Progenitor cell of endocrine pancreas (in vitro differentiated cells): ENCODE data around the gene SLC12A4. TPM values are rescaled to one million over a fixed set of nuclear protein-coding genes. Genes with fewer than 3 reads are reported as not detected.
A peak's percentile ranks its signal among the peaks of the same experiment; 100 is the strongest.

Source experiments
- DNase-seq: peaks from one replicate; pipeline ENCODE4 v3.0.0; 2021; ENCODE audit warnings: low spot score; ENCODE audit not compliant: unreplicated experiment
- H3K27ac Mint-ChIP-seq: 2 replicates; pipeline ENCODE4 v1.8.0; 2021; ENCODE audit warnings: mild to moderate bottlenecking, moderate library complexity, mixed read lengths
- H3K27me3 Mint-ChIP-seq: 2 replicates; pipeline ENCODE4 v1.8.0; 2021; ENCODE audit warnings: mixed read lengths
- H3K36me3 Mint-ChIP-seq: 2 replicates; pipeline ENCODE4 v1.8.0; 2022; ENCODE audit warnings: mixed read lengths; ENCODE audit not compliant: insufficient read depth
- H3K4me1 Mint-ChIP-seq: 2 replicates; pipeline ENCODE4 v1.8.0; 2021; ENCODE audit warnings: low read depth, mixed read lengths
- H3K4me3 Mint-ChIP-seq: 2 replicates; pipeline ENCODE4 v1.8.0; 2021; ENCODE audit warnings: low read depth, mild to moderate bottlenecking, moderate library complexity, mixed read lengths
- H3K9me3 Mint-ChIP-seq: 2 replicates; pipeline ENCODE4 v1.8.0; 2021; ENCODE audit warnings: low read depth, mixed read lengths
- total RNA-seq: library from RNA; stranded (reverse); gene quantifications from 2 replicates; pipeline ENCODE4 v1.2.1, GENCODE V29; 2021
- TF ChIP-seq, protein P1 (sequence below): fragments of 200-600 bp; sonication (generic); IDR thresholded peaks from one replicate; pipeline ENCODE4 v1.5.0; 2021; ENCODE audit warnings: antibody characterized with exemption, mild to moderate bottlenecking; ENCODE audit not compliant: unreplicated experiment

Gene SLC12A4
- total RNA-seq, 1 donor from 2014 or later = 74.3 TPM

DNA sequence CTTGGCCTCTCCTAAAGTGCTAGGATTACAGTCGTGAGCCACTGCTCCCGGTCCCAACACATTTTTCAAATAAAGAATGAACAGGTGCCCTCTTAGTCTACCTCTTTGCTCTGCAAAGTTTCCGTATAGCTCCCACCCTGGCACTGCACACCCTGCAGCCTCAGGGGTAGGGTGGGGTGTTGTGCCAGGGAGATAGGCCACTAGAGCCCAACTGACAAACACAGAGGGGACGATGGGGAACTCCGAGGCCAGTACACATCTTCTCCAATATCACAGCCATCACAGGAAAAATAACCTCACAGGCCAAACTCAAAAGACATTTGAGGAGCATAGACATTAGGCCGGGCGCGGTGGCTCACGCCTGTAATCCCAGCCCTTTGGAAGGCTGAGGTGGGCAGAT, 2.7 kb upstream of the SLC12A4 start:
- H3K27me3 Mint-ChIP-seq = no peaks in the 10 kb centered on the region
- no peak overlapping the region for H3K27ac Mint-ChIP-seq
- no peak overlapping the region for H3K4me3 Mint-ChIP-seq
- peaks cover 20% of the 10 kb centered on the region for H3K4me1 Mint-ChIP-seq
- DNase-seq = no peak
- no peaks in the 10 kb centered on the region for H3K36me3 Mint-ChIP-seq
- TF ChIP-seq, protein P1, sequence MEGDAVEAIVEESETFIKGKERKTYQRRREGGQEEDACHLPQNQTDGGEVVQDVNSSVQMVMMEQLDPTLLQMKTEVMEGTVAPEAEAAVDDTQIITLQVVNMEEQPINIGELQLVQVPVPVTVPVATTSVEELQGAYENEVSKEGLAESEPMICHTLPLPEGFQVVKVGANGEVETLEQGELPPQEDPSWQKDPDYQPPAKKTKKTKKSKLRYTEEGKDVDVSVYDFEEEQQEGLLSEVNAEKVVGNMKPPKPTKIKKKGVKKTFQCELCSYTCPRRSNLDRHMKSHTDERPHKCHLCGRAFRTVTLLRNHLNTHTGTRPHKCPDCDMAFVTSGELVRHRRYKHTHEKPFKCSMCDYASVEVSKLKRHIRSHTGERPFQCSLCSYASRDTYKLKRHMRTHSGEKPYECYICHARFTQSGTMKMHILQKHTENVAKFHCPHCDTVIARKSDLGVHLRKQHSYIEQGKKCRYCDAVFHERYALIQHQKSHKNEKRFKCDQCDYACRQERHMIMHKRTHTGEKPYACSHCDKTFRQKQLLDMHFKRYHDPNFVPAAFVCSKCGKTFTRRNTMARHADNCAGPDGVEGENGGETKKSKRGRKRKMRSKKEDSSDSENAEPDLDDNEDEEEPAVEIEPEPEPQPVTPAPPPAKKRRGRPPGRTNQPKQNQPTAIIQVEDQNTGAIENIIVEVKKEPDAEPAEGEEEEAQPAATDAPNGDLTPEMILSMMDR = no peak
- no peaks in the 10 kb centered on the region for H3K9me3 Mint-ChIP-seq

DNA sequence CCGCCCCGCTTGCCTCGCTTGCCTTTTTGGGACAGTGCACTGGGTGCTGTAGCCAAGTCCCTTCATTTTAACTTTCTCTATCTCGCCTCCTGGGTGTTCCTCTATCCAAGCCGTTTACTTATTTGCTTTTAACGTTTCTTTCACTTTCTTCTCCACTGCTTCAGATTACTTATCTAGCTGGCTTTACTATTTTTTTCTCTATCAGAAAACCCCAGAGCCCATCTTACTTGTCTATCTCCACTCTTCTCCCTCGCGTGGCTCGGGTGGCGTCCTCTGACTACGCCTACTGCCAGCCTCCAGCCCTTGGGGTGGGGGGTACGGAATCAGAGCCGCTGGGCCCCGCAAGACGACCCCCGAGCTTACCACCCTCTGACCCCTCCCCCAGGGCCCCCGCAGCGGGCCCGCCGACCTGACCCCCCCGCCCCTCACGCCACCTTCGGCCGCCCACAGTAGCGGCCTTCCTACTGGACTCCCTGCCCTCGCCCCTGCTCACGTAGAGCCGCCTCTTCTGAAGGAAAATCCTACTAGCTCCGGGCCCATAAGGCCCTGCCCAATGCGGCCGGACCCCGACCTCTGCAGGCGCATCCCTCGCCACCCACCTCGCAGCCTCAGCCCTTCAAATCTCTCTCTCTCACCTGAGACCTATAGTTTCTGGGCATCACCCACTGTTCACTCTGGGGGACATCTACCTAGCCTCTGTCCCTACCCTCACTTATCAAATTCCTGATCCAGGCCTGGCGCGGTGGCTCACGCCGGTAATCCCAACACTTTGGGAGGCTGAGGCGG, 1.0 kb upstream of the SLC12A4 start:
- no peaks in the 10 kb centered on the region for H3K9me3 Mint-ChIP-seq
- H3K36me3 Mint-ChIP-seq = no peaks in the 10 kb centered on the region
- DNase-seq = no peak
- peak overlapping the region; percentile 70 for H3K27ac Mint-ChIP-seq
- TF ChIP-seq, protein P1 = no peak
- H3K27me3 Mint-ChIP-seq = no peaks in the 10 kb centered on the region
- peak overlapping the region; percentile 98 for H3K4me3 Mint-ChIP-seq
- H3K4me1 Mint-ChIP-seq = peaks cover 29% of the 10 kb centered on the region

DNA sequence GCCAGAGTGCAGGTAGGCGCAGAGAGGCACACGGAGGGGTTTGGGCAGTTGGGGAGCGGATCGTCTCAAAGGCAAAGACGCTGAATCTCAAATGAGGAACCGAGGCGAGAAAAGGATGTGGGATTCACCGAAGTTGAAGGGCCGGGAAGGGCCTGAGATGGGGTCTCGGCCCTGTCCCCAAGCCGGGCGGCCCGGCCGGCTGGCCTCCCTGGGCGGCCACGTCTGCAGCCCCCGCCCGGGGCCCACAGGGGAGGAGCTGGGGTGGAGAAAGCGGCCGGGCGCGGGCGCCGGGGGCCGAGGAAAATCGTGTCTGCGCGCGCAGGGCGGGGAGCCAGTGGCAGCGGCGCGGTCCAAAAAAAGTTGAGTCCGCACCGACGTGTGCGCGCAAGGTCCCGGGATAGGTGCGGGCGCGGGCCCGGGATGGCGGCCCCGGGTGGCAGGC, 458 bp downstream of the SLC12A4 start:
- peak overlapping the region; percentile 97 for H3K27ac Mint-ChIP-seq
- H3K4me1 Mint-ChIP-seq = peaks cover 29% of the 10 kb centered on the region
- DNase-seq = peak; percentile 32

DNA sequence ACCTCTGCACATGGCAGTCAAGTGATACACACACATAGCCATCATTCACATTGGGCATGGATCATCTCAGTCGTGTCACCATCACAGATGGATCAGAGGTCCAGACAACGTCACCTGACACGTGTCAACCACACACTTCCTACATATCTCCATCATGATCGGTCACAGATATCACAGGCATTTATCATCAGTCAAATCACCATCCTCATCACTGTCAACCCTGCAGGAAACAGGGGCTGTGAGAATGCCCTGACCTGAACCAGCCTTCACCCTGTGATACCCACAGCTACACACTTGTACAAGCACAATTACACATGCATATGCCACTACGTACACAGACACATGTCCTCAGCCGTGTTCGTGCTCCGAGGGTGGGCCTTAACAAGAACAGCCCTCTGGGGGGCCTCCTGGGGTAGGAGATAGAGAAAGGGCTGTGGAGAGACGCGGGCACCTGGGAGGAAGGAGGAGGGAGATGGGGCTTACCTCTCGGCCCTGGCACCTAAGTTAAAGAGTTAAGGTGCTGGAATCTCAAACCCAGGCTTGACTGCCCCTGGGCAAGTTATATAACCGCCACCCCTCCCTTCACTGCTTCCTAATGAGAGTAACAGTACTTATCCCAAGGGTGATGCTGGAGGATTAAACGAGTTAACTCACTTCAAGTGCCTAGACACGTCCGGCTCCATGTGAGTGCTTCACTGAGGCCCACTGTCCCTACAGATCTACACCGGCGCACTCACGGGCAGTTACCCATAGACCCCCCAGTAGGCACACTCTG, 1.1 kb downstream of the SLC12A4 start:
- Mint-ChIP-seq H3K4me3 (peak overlapping the region; percentile 98), H3K9me3 (no peaks in the 10 kb centered on the region), H3K27ac (peak overlapping the region; percentile 97), H3K27me3 (no peaks in the 10 kb centered on the region), H3K4me1 (peaks cover 29% of the 10 kb centered on the region), H3K36me3 (peaks cover 1% of the 10 kb centered on the region)
- TF ChIP-seq, protein P1 = no peak
- DNase-seq = no peak

More for the DNA sequence above, 458 bp downstream of the SLC12A4 start:
- Mint-ChIP-seq H3K36me3 (peaks cover 1% of the 10 kb centered on the region), H3K27me3 (no peaks in the 10 kb centered on the region), H3K9me3 (no peaks in the 10 kb centered on the region), H3K4me3 (peak overlapping the region; percentile 98)
- TF ChIP-seq, protein P1 = no peak

DNA sequence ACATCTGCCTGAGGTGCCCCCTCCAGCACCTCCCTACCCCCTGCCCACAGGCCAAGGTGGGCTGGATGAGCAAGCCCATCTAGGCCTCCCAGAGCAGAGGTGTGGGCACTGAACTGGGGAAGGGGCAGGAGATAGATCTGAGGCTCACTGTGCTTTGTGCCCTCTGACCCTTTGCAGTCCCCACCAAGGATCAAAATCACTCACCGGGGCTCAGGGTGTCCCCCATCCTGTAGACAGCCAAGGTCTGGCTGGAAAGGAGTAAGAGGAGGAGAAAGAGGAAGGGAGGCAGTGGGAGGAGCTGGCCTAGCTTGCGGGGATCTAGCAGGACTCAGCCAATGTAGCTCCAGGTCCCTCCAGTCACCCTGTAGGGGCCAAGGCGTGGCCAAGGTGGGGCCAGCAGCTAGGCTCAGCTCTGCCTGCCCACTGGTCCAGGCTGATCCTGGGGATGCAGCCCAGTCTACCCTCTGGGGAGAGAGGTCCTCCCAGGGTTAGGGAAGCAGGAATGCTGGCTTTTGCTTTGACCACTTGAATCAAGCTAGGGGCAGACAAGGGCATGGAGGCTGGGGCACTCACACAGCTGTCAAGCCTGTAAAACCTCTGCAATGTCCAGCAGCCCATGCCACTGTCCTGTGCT, 1.8 kb downstream of the SLC12A4 start:
- no peak for DNase-seq
- H3K27ac Mint-ChIP-seq = peak overlapping the region; percentile 64
- H3K36me3 Mint-ChIP-seq = peaks cover 5% of the 10 kb centered on the region
- H3K27me3 Mint-ChIP-seq = no peaks in the 10 kb centered on the region
- H3K4me1 Mint-ChIP-seq = peaks cover 29% of the 10 kb centered on the region
- TF ChIP-seq, protein P1 = no peak
- H3K9me3 Mint-ChIP-seq = no peaks in the 10 kb centered on the region
- H3K4me3 Mint-ChIP-seq = peak overlapping the region; percentile 98
